ELR (cell line): ENCODE data around the gene SYNE1.

Source experiments
- DNase-seq: peaks from one replicate; pipeline ENCODE4 v3.0.0-alpha.2; 2015; ENCODE audit warnings: low read depth

The SYNE1 gene

GRCh38 chr6:152184573-152184916 is 452.6 kb downstream of the SYNE1 start:
- no peak for DNase-seq

GRCh38 chr6:152180601-152181000 is 456.6 kb downstream of the SYNE1 start:
- no peak for DNase-seq

- no peak for DNase-seq
Observed at GRCh38 chr6:152176268-152176667, 460.9 kb downstream of the SYNE1 start.

GRCh38 chr6:152173957-152174356 is 463.2 kb downstream of the SYNE1 start:
- DNase-seq, result no peak

- DNase-seq, result no peak
Observed at GRCh38 chr6:152173321-152173720, 463.8 kb downstream of the SYNE1 start.

- DNase-seq, result no peak
Observed at GRCh38 chr6:152170702-152171667, 466.2 kb downstream of the SYNE1 start.

GRCh38 chr6:152170313-152170701 is 466.9 kb downstream of the SYNE1 start:
- no peak for DNase-seq

GRCh38 chr6:152167641-152168603 is 469.2 kb downstream of the SYNE1 start:
- DNase-seq, result no peak

GRCh38 chr6:152166897-152167296 is 470.3 kb downstream of the SYNE1 start:
- no peak for DNase-seq

- no peak for DNase-seq
Observed at GRCh38 chr6:152166497-152166896, 470.7 kb downstream of the SYNE1 start.

GRCh38 chr6:152164957-152165356 is 472.2 kb downstream of the SYNE1 start:
- DNase-seq, result no peak

- peak; percentile 64 for DNase-seq
Observed at GRCh38 chr6:152161501-152161900, 475.7 kb downstream of the SYNE1 start.

GRCh38 chr6:152160346-152160745 is 476.8 kb downstream of the SYNE1 start:
- no peak for DNase-seq

GRCh38 chr6:152155792-152156191 is 481.4 kb downstream of the SYNE1 start:
- DNase-seq, result no peak

- DNase-seq, result peak; percentile 18
Observed at GRCh38 chr6:152154559-152155356, 482.4 kb downstream of the SYNE1 start.

- DNase-seq, result no peak
Observed at GRCh38 chr6:152151920-152152319, 485.2 kb downstream of the SYNE1 start.

GRCh38 chr6:152150196-152150595 is 487.0 kb downstream of the SYNE1 start:
- no peak for DNase-seq

- DNase-seq, result no peak
Observed at GRCh38 chr6:152148412-152148811, 488.8 kb downstream of the SYNE1 start.

GRCh38 chr6:152147269-152147668 is 489.9 kb downstream of the SYNE1 start:
- no peak for DNase-seq

- DNase-seq, result peak; percentile 76
Observed at GRCh38 chr6:152146385-152146784, 490.8 kb downstream of the SYNE1 start.

GRCh38 chr6:152143359-152143758 is 493.8 kb downstream of the SYNE1 start:
- DNase-seq, result no peak

- DNase-seq, result no peak
Observed at GRCh38 chr6:152142105-152142504, 495.1 kb downstream of the SYNE1 start.
